HUDEP-2 (cell line): ENCODE results near the gene OSBPL3.

ENCODE experiments used
- DNase-seq, 76 experiments: peaks; one replicate each; lab custom pipeline; 2025; ENCODE audit not compliant: unreplicated experiment in 76 of 76; lab: John Stamatoyannopoulos, UW

Gene OSBPL3

DNA sequence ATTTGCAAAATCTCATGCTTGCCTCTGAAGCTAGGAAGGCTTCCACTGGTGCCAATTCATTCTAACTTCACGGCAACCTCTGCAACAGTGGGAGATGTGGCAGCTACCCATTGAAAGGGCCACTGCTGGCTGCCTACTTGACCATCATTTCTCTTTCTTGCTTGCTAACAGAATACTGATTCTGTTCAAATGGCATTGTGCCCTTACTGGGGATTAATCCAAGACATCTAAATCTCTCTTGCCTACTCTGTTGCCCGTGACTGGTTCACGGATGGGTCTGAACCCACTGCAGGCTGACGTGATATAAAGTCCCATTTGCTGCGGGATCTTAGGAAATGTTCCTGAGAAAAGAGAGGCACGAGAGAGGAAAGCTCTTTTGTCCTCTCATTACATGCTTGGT lies 171.5 kb downstream of the OSBPL3 start:
- no peak for DNase-seq

DNA sequence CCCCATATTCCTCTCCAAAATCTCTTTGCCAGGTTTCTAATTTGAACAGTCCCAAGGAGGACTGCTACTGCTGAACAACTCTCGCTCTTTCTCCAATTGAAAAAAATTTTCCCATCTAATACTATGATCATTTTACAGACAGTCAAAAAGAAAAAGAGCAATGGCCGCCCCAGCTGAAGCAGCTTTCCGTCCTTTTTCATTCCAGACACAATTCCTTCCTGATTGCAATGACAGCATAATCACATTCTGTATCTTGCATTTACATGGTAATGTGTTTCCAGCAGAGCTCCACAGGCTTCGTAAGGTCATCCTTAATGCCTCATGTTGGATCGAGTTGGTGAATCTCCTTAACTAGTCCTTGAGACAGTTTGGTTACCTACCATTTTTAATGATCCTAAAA lies 177.7 kb downstream of the OSBPL3 start:
- no peak for DNase-seq

DNA sequence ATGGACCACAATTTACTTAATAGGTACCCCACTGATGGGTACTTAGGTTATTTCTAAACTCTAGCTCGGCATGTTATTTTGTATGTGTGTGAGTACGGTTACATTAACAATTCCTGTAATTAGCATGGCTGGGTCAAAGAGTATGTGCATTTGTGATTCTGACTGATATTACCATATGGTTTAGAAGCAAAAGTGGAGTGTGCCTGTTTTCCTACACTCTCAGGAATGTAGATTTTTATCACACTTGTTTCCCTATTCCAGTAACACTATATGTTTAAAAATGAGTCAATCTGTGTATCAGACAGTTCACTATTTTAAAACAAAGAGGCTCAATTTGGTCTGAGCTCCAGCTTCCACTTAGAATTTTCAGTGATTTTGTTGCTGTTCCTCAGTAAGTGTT lies 178.1 kb downstream of the OSBPL3 start:
- no peak for DNase-seq

DNA sequence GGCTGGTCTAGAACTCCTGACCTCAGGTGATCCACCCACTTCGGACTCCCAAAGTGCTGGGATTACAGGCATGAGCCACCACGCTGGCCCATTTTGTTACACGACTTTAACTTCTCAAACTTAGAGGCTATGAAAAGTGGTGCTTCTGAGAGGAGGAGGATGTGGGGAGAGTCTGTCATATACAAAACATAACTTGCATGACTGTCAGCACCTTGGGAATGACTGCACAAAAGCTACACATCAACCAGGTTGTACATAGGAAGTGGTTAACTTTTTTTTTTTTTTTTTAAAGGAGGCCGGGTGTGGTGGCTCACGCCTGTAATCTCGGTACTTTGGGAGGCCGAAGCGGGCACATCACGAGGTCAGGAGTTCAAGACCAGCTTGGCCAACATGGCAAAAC lies 179.3 kb downstream of the OSBPL3 start:
- no peak for DNase-seq

DNA sequence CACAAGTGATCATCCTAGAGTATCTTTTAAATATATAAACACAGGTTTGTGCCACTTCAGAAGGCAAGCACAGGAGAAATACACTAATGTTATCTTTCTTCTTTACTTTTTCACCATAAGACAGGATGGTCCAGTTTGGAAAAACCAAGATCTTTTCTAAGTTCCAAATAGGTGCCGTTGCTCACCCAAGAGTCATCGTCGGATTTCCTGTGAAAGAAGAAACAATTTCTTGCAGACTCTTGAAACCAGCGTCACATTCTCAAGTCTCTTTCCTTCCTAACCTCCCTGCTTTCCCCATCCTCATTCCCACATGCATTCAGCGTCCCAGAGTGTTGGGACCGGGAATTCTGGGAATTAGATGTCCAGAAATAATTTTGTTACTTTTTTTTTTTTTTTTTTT lies 179.9 kb downstream of the OSBPL3 start:
- DNase-seq: no peak

DNA sequence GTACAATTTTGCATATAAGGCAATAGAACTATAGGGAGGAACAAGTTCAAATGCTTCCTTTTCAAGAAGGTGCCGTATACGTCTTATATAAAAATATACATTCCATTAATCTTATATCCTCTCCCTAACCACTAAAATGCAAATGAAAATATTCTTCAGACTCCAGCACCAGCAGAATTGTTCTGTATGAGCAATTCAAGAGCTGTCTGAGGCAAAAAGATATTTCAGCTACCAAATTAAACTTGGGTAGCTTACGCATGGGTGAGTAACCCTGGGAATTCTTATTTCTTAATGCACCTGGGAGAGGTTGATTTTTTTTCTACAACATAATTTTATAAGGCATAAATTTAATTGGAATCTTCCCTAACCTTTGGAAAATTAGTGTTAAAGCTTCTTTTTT lies 180.5 kb downstream of the OSBPL3 start:
- DNase-seq: no peak

DNA sequence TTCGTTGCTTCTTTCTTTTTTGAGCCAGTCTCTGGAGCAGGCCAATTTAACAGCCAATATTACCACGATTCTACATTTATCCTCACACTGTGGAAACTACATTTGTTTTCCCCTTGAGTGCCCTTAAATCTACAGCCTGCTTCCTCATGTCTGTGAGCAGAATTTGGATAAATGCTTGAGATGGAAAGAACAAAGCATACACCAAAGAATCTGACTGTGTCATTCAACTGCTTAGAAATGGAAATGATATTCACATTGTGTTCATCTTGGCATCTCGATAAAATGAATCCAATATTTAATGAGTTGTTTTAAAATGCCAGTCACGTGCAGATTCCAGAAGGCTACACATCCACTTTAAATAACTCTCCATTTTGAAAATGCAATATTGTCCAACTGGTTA lies 181.7 kb downstream of the OSBPL3 start:
- no peak for DNase-seq

DNA sequence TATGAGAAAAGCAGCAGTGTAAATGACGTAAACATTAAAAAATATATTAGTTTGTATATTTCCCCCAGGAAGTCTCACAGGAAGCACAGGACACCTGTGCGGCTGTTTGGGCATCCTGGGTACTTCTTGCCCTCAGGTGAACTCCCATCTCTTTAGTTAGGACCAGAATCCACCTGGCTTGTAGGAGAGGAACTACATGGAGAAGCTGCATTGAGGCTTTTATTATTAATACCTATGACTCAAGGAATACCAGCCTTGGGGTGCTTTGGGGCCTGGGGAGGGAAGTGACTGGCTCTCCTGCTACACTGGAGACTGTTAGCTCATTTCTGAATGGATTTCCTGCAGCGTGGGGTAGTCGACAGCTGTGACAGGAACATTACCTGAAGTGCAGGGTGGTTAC lies 182.7 kb downstream of the OSBPL3 start:
- DNase-seq: no peak

DNA sequence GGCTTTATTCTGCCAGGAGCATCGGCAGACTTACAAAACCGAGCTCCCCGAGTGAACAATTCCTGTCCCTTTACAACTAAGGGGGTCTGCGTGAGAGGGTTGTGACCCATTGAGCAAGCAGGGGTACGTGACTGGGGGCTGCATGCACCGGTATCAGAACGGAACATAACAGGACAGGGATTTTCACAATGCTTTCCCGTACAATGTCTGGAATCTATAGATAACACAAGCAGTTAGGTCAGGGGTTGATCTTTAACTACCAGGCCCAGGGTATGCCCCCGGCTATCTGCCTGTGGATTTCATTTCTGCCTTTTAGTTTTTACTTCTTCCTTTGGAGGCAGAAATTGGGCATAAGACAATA lies 184.6 kb downstream of the OSBPL3 start:
- DNase-seq: no peak

DNA sequence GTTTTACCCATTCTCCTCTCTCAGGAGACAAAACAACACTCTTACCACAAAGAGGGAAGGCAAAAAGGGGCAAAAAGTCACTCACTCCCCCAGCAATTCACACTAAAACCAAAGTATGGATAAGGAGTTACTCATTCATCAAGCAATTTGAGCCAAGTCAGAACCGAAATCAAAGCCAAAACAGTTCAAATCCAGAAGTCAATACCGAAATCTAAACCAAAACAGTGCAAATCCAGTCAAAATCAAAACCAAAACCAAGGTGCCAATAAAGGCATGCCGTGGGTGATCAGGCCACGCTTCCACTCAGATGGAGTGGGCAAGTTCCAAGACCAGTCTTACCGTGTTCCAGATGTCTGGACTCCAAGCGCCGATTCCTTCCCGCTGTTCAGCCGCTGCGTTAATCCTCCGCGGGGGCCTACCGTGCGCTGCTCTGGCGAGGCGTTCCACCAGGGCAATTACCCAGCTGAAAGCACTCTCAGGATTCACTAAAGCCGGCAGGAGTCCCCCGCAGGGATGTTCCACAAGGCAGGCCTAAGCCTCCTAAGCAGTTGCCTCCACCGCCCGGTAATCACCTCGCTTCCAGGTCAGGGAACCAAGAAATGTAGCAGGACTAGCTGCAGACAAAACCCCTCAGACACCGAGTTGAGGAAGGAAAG lies 185.1 kb downstream of the OSBPL3 start:
- peak in 1 of 76 experiments; percentile 5 for DNase-seq

DNA sequence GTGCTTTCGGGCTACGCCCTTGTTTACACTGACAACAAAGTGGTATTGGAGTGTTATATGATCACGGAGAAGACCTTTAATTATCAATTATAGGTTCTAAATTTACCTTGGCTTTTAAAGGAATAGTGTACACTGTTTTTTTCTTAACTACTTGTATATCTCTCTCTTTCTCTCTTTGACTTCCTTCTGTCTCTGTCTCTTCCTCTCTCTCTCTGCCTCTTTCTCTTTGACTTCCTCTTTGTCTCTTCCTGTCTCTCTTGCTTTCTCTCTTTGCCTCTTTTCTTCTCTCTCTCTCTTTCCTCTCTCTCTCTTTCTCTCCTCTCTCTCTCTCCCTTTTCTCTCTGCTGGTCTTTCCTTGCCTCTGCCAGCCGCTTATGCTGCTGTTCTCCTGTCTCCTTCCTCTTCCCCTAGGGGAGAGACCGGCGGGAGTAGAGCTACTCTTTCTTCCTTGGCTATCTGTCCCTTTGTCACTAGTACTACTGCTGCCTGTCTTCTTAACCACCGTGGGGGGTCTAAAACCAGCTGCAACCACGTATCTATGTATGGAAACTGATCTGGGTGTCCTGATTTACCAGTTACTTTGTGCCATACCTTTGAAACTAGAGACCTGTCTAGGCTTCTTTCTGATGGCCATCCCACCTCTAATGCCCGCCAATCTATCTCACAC lies 185.9 kb downstream of the OSBPL3 start:
- DNase-seq: no peak

DNA sequence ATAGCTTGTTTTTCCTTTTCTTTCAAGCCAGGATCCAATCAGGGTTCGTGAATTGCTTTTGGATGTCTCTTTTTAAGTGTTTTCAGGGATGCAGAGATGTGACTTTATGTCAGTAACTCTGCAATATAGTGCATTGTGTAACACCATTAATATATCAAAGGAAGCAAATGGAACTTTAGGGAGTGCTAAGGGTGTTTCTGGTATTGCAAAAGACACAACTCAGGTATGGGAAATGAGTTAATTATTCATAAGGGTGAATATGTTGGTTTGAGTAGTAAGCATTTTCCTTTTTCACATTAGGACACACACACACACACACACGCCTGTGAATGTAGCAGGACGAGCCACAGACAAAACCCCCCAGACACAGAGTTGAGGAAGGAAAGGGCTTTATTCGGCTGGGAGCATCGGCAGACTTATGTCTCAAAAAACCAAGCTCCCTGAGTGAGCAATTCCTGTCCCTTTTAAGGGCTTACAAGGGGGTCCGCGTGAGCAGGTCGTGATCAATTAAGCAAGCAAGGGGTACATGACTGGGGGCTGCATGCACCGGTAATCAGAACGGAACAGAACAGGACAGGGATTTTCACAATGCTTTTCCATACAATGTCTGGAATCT lies 190.9 kb downstream of the OSBPL3 start:
- DNase-seq: no peak

DNA sequence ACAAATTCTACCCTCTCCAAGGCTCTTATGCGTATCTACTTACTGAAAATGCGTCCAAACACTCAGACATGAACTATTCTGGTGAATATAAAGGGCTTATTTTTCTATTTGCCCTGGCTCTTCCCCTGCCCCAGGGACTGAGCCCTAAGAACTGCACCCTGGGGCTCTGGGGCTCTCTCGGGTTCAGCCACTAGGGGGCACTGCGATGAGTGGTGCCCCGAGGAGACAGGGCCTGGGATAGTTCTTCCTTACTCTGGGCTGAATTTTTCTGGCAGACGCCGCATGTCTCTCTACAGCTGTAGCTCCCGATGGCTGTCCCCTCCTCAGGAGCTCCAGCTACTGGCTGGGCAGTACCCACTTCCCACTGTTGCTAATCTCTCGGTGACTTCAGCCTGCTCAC lies 191.9 kb downstream of the OSBPL3 start:
- DNase-seq: no peak

DNA sequence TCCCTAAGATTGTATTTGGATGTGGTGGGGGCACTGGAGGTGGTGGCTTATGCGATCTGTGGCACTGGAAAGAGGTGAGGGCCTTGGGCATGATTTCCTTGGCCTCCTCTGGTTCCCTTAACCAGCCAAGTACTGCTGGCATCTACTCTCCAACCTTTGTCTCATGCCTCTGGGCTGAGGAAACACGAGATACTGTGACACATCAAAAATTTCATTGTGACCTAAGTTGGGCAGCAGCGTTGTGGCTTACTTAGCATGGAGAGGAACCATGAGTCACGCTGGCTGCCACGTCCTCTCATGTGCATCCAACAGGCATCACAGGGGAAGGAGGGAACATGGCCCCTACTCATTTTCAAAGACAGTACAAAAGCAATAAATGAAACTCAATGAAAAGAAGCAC lies 193.0 kb downstream of the OSBPL3 start:
- DNase-seq: peak in 1 of 76 experiments; percentile 7

DNA sequence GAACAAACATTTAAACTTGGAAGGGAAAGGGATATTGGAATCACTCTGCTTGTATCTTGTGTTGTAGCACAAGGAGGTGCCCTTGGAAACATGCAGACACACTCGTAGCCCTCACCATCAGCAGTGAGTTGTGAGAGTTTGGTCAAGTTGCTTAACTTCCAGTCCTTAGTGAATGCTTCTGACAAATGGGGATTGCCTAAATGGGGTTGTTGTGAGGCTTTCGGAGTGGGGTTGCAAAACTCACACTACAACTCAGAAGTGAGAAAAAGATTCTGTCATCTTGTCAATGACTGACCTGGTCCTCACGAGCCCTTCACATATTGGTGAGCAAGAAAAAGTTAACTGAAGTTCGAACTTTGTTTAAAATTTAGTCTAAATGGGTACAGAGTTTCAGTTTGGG lies 193.7 kb downstream of the OSBPL3 start:
- no peak for DNase-seq

DNA sequence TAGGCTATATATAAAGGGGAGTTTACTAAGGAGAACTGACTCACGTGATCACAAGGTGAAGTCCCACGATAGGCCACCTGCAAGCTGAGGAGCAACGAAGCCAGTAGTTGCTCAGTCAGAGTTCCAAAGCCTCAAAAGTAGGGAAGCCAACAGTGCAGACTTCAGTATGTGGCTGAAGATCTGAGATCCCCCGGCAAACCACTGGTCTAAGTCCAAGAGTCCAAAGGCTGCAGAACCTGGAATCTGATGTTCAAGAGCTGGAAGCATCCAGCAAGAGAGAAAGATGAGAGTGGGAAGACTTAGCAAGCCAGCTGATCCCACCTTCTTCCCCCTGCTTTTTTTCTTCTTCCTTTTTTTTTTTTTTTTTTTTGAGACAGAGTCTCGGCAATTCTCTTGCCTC lies 195.7 kb downstream of the OSBPL3 start:
- DNase-seq: no peak

DNA sequence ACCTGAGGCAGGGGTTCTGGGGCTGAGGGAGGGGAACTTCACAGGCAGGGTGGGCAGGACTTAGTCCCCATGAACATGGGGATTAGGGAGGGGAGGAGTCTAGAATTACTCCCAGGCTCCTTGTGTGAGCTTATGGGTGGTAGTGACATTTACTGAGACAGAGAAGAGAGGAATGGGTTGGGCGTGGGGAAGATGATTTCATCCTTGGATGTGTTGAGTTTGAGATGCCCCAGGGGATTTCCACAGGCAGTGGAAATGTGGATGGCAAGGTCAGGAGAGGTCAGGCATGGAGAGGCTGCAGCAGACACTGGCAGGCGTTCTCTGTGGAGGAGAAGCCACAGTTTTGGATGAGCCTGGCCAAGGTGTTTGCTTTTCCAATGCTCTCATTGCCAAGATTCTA lies 196.3 kb downstream of the OSBPL3 start:
- no peak for DNase-seq

DNA sequence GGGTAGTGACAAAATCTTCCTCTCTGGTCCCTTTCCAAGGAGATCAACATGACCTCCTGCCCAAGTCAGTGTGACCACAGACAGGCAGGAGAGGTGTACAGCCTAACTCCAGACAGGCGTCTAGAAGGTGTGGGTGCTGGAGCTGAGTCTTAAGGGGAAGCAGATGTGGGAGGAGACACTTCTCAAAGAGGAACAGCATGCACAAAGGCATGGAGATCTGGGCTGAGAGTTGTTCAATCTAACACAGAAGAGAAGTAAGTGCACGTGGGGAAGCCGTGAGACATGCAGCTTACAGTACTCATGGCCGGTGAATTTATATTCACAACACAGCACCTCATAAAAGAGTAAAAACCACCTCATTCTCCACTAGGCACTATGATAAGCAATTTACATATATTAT lies 198.9 kb downstream of the OSBPL3 start:
- no peak for DNase-seq

DNA sequence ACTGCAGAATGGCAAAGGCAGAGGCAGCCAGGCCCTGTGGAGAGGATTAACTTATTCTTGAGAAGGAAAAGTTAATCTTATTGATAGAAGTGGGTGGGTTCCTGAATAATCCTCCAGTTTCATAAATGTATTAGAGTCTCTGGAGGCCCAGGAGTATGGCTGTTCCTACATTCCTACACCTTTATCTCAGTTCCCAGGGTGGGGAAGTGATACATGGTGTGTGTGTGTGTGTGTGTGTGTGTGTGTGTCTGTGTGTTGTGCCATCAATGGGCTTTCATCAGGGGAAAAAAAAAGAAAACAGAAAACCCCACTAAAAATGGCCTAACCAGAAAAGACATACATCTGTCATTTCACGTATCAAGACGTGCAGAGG lies 200.7 kb downstream of the OSBPL3 start:
- DNase-seq: no peak

DNA sequence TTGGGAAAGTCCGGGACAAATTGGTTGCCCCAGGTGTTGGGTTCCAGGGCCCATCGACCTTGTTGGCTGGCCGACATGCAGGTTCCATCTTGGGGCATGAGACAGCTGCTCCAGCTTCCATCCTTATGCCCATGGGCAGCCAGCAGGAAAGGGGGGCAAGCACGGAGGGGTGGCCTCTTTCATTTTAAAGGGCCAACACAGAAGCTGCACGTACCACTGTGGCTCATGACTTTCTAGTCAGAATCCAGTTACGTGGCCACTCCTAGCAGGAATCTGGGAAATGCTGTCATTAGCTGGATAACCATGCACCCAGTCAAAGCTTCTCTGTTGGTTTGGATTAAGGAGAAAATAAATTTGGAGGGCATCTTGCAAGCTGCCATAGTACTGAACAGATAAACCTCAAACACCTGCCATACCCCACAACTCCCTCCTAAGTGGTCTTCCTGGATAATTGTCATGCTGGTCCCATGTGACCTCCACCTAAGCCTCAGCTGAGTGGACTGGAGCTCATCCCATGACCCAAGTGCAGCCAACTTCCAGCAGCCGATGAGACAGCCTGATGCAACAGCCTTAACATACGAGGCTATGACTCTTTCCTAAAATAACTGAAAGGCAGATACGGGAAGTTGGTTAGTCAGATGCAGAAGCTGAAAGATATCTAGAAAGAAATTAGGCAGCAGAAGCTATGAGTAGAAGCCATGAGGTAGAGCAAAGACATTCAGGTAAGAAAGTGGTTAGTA lies 201.3 kb downstream of the OSBPL3 start:
- no peak for DNase-seq

DNA sequence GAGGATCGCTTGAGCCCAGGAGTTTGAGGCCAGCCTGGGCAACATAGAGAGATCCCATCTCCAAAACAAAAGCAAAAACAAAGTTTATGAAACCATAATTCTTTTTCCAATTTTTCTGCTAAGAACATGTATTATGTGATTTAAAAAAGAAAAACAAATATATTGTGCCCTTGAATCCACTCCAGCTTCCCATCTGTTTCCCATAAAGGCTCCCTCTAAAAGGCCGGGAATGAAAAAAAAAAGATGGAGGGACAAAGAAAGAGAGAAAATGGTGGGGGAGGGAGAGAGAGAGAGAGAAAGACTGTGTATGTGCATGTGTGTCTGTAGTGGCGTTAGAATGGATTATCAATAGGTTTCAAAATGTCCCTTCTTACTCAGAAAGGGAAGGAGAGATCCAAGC lies 202.2 kb downstream of the OSBPL3 start:
- DNase-seq: no peak

DNA sequence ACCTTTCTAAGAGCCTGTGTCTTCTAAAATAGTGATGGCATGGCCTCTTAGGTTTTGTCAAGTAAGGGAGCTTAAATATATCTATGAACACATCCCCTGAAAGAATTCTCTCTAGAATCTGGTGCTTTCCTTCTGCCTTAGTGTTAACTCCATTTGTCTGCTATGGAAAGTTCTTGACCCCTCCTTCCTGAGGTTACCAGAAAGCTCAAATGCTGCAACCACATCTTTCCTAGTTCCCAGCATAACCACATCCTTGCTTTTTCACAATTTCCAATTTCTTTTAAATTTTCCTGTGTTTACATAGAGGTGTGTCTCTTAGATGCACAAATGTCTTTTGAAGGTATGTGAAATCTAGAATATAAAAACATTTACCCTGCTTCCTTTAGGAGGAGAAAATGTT lies 206.3 kb downstream of the OSBPL3 start:
- no peak for DNase-seq
